CD8-positive, alpha-beta memory T cell (primary cell): ENCODE data around the gene ATP6V1E1. TPM values are rescaled to one million over a fixed set of nuclear protein-coding genes. Genes with fewer than 3 reads are reported as not detected.
"Not testable (repeated sequence)": the region's sequence is repeated elsewhere in the genome, so short reads cannot be mapped to it uniquely, and the experiment has no call there.

Source experiments
- CTCF ChIA-PET: fragments of 350-600 bp; sonication (Branson Sonifier 250); formaldehyde crosslinking; loops from one replicate; lab custom pipeline; 2021; ENCODE audit warnings: antibody characterized with exemption; lab: Charles Lee
- POLR2A ChIA-PET: fragments of 350-600 bp; sonication (Branson Sonifier 250); formaldehyde crosslinking; loops from one replicate; lab custom pipeline; 2021; ENCODE audit warnings: antibody characterized with exemption; lab: Charles Lee
- DNase-seq, 5 donors: peaks; one replicate each; pipeline versions ENCODE4 v3.0.0 to v3.0.0-alpha.2; 2020 to 2022; ENCODE audit warnings: mixed read lengths in 1 of 5
- H3K27ac ChIP-seq: one replicate; pipeline ENCODE4 v1.7.0; 2013; ENCODE audit warnings: low read depth, mild to moderate bottlenecking, low read length, moderate library complexity
- H3K27me3 ChIP-seq: 2 replicates; pipeline ENCODE4 v1.7.0; 2013; ENCODE audit warnings: low read length, mild to moderate bottlenecking; ENCODE audit not compliant: insufficient read depth, poor library complexity, severe bottlenecking
- H3K36me3 ChIP-seq: 2 replicates; pipeline ENCODE4 v1.7.0; 2013; ENCODE audit warnings: mild to moderate bottlenecking, low read length, moderate library complexity; ENCODE audit not compliant: insufficient read depth
- H3K4me1 ChIP-seq: 2 replicates; pipeline ENCODE4 v1.7.0; 2013; ENCODE audit warnings: mild to moderate bottlenecking, low read length, moderate library complexity; ENCODE audit not compliant: insufficient read depth
- H3K4me3 ChIP-seq: 2 replicates; pipeline ENCODE4 v1.7.0; 2013; ENCODE audit warnings: mild to moderate bottlenecking, low read length
- H3K9me3 ChIP-seq: 2 replicates; pipeline ENCODE4 v1.7.0; 2013; ENCODE audit warnings: mild to moderate bottlenecking, low read length
- H3K27ac Mint-ChIP-seq, 8 donors: one replicate each; pipeline ENCODE4 v1.8.0; 2020 to 2021; ENCODE audit warnings: mixed read lengths in 8 of 8, mild to moderate bottlenecking in 6 of 8, inconsistent platforms in 3 of 8, moderate library complexity in 3 of 8
- H3K27me3 Mint-ChIP-seq, 2 donors: one replicate each; pipeline ENCODE4 v1.8.0; 2020 to 2021; ENCODE audit warnings: mixed read lengths in 2 of 2, mild to moderate bottlenecking in 1 of 2, moderate library complexity in 1 of 2
- H3K36me3 Mint-ChIP-seq, 3 donors: one replicate each; pipeline ENCODE4 v1.8.0; 2020 to 2021; ENCODE audit warnings: mixed read lengths in 3 of 3, inconsistent platforms in 1 of 3, mild to moderate bottlenecking in 1 of 3
- H3K4me1 Mint-ChIP-seq, 3 donors: one replicate each; pipeline ENCODE4 v1.8.0; 2020 to 2021; ENCODE audit warnings: mixed read lengths in 3 of 3, inconsistent platforms in 1 of 3, mild to moderate bottlenecking in 1 of 3
- H3K4me3 Mint-ChIP-seq, 7 donors: one replicate each; pipeline ENCODE4 v1.8.0; 2020 to 2021; ENCODE audit warnings: mixed read lengths in 7 of 7, mild to moderate bottlenecking in 6 of 7, moderate library complexity in 4 of 7, inconsistent platforms in 2 of 7
- H3K9me3 Mint-ChIP-seq, 5 donors: one replicate each; pipeline ENCODE4 v1.8.0; 2020 to 2022; ENCODE audit warnings: mixed read lengths in 5 of 5, mild to moderate bottlenecking in 3 of 5, moderate library complexity in 2 of 5, inconsistent platforms in 1 of 5
- polyA plus RNA-seq: library from polyadenylated mRNA; unstranded; fragments of 300-500 nt; fragmentation: Illumina TruSeq; gene quantifications from one replicate; pipeline ENCODE4 v1.2.3, GENCODE V29; 2021
- total RNA-seq, 2 experiments: library from RNA; stranded (reverse); gene quantifications; one replicate each; pipeline ENCODE4 v1.2.3, GENCODE V29; 2021

ATP6V1E1 gene
- total and polyA plus RNA-seq, 3 experiments from 2014 or later, result 96.0 to 119 (median 97.6) TPM

DNA sequence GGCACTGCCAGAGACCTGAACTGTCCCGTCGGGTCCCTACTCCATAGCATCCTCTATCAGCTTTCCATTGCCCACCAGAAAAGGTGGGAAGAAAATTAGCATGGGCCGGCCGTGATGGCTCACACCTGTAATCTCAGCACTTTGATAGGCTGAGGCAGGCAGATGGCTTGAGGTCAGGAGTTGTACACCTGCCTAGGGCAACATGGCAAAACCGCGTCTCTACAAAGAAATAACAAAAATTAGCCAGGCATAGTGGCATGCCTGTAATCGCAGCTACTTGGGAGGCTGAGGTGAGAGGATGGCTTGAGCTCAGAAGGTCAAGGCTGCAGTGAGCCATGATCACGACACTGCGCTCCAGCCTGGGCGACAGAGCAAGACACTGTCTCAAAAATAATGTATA is 61.8 kb downstream of the ATP6V1E1 start:
- Histone ChIP-seq H3K9me3 (no peaks in the 10 kb centered on the region), H3K4me3 (no peak overlapping the region), H3K27me3 (no peaks in the 10 kb centered on the region), H3K27ac (no peak overlapping the region), H3K36me3 (no peaks in the 10 kb centered on the region), H3K4me1 (no peaks in the 10 kb centered on the region)
- no peak overlapping the region for H3K4me3 Mint-ChIP-seq
- DNase-seq, result no peak
- no peaks in the 10 kb centered on the region for H3K4me1 Mint-ChIP-seq
- no peaks in the 10 kb centered on the region for H3K36me3 Mint-ChIP-seq
- CTCF ChIA-PET, result no interaction called here
- POLR2A ChIA-PET, result no interaction called here
- peaks cover 10 to 28% of the 10 kb centered on the region in 2 donors for H3K27me3 Mint-ChIP-seq
- no peaks in the 10 kb centered on the region for H3K9me3 Mint-ChIP-seq
- peak overlapping the region in 1 of 8 donors; percentile 40 for H3K27ac Mint-ChIP-seq

GRCh38 chr22:17566016-17566687 is 62.4 kb downstream of the ATP6V1E1 start:
- DNase-seq, H3K4me3 Mint-ChIP-seq, H3K36me3 Mint-ChIP-seq, H3K4me1 ChIP-seq, H3K27ac ChIP-seq, CTCF ChIA-PET, H3K9me3 ChIP-seq, H3K4me3 ChIP-seq, H3K4me1 Mint-ChIP-seq, H3K9me3 Mint-ChIP-seq, POLR2A ChIA-PET, H3K27me3 ChIP-seq, H3K36me3 ChIP-seq: not testable (repeated sequence)
- peak overlapping the region in 1 of 8 donors; percentile 40 for H3K27ac Mint-ChIP-seq
- H3K27me3 Mint-ChIP-seq, result peaks cover 10 to 25% of the 10 kb centered on the region in 2 donors

- Histone ChIP-seq H3K27me3 (no peaks in the 10 kb centered on the region), H3K4me3 (no peak overlapping the region), H3K4me1 (no peaks in the 10 kb centered on the region), H3K27ac (no peak overlapping the region), H3K36me3 (no peaks in the 10 kb centered on the region), H3K9me3 (no peaks in the 10 kb centered on the region)
- H3K9me3 Mint-ChIP-seq, result no peaks in the 10 kb centered on the region
- H3K27ac Mint-ChIP-seq, result no peak overlapping the region
- no peak overlapping the region for H3K4me3 Mint-ChIP-seq
- POLR2A ChIA-PET, result no interaction called here
- peaks cover 0 to 1% (median 0%) of the 10 kb centered on the region in 3 donors for H3K36me3 Mint-ChIP-seq
- no peaks in the 10 kb centered on the region for H3K4me1 Mint-ChIP-seq
- no peak for DNase-seq
- H3K27me3 Mint-ChIP-seq, result peaks cover 2 to 10% of the 10 kb centered on the region in 2 donors
- CTCF ChIA-PET, result no interaction called here
Observed at GRCh38 chr22:17563936-17564391, 64.6 kb downstream of the ATP6V1E1 start.

- H3K9me3 ChIP-seq, result no peaks in the 10 kb centered on the region
- no peaks in the 10 kb centered on the region for H3K36me3 ChIP-seq
- H3K9me3 Mint-ChIP-seq, result no peaks in the 10 kb centered on the region
- ChIA-PET CTCF (no interaction called here), POLR2A (no interaction called here)
- no peaks in the 10 kb centered on the region for H3K27me3 ChIP-seq
- H3K4me1 Mint-ChIP-seq, result no peaks in the 10 kb centered on the region
- H3K36me3 Mint-ChIP-seq, result peaks cover 0 to 2% (median 0%) of the 10 kb centered on the region in 3 donors
- H3K4me3 Mint-ChIP-seq, result no peak within 1 kb of the TSS
- H3K27ac Mint-ChIP-seq, result no peak within 1 kb of the TSS
- no peak within 1 kb of the TSS for H3K27ac ChIP-seq
- H3K4me1 ChIP-seq, result no peaks in the 10 kb centered on the region
- no peak for DNase-seq
- peaks cover 2 to 12% of the 10 kb centered on the region in 2 donors for H3K27me3 Mint-ChIP-seq
- no peak within 1 kb of the TSS for H3K4me3 ChIP-seq
Observed at GRCh38 chr22:17562906-17563870, 65.4 kb downstream of the ATP6V1E1 start, which contains the start of gene SLC25A18. TSS of gene SLC25A18 (plus strand) at chr22:17563498. CDS start at chr22:17579945, 16,447 bp downstream.

GRCh38 chr22:17559188-17559587 is 69.4 kb downstream of the ATP6V1E1 start:
- H3K27me3 ChIP-seq, result no peaks in the 10 kb centered on the region
- no peak overlapping the region for H3K27ac ChIP-seq
- H3K4me3 Mint-ChIP-seq, result no peak overlapping the region
- peaks cover 0 to 2% (median 0%) of the 10 kb centered on the region in 3 donors for H3K36me3 Mint-ChIP-seq
- H3K9me3 ChIP-seq, result no peaks in the 10 kb centered on the region
- no peaks in the 10 kb centered on the region for H3K9me3 Mint-ChIP-seq
- CTCF ChIA-PET, result no interaction called here
- H3K36me3 ChIP-seq, result no peaks in the 10 kb centered on the region
- peaks cover 4 to 7% of the 10 kb centered on the region in 2 donors for H3K27me3 Mint-ChIP-seq
- no peak overlapping the region for H3K4me3 ChIP-seq
- POLR2A ChIA-PET, result interaction anchor here (0.7 kb wide), 1 partner anchor 468 kb away, joined by 3 read pairs; no protein-coding TSS in a partner anchor
- H3K4me1 ChIP-seq, result no peaks in the 10 kb centered on the region
- no peaks in the 10 kb centered on the region for H3K4me1 Mint-ChIP-seq
- H3K27ac Mint-ChIP-seq, result no peak overlapping the region
- DNase-seq, result no peak

DNA sequence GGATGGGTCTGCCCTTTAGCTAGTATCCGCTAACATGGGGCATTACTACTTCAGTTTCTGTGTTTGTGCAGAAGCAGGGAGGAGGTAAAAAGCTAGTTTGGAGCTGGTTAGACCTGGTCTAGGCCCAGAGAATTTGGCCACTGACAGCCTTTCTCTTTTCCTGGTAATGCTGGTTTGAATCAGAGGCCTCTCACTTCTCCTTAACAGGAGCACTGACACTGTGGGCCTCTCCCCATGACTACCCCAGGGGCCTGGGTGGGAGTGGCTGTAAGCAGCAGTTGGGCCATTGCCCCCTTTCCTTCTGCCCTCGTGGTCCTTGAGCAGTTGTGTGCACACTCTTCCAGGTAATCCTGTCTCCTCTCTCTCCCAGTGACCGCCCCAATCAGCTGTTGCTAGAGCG is 73.7 kb downstream of the ATP6V1E1 start:
- Mint-ChIP-seq H3K9me3 (no peaks in the 10 kb centered on the region), H3K27ac (no peak overlapping the region), H3K4me3 (no peak overlapping the region), H3K4me1 (no peaks in the 10 kb centered on the region), H3K27me3 (peaks cover 3 to 4% of the 10 kb centered on the region in 2 donors), H3K36me3 (peaks cover 0 to 2% (median 0%) of the 10 kb centered on the region in 3 donors)
- POLR2A ChIA-PET, result no interaction called here
- H3K36me3 ChIP-seq, result no peaks in the 10 kb centered on the region
- no peak for DNase-seq
- no peak overlapping the region for H3K4me3 ChIP-seq
- no peaks in the 10 kb centered on the region for H3K9me3 ChIP-seq
- H3K27me3 ChIP-seq, result no peaks in the 10 kb centered on the region
- no peak overlapping the region for H3K27ac ChIP-seq
- CTCF ChIA-PET, result no interaction called here
- no peaks in the 10 kb centered on the region for H3K4me1 ChIP-seq

- peaks cover 0 to 6% of the 10 kb centered on the region in 2 donors for H3K27me3 Mint-ChIP-seq
- no peaks in the 10 kb centered on the region for H3K27me3 ChIP-seq
- H3K9me3 Mint-ChIP-seq, result no peaks in the 10 kb centered on the region
- CTCF ChIA-PET, result no interaction called here
- H3K4me3 Mint-ChIP-seq, result peak overlapping the region in 1 of 7 donors; percentile 14
- POLR2A ChIA-PET, result no interaction called here
- DNase-seq, result no peak
- H3K4me3 ChIP-seq, result no peak overlapping the region
- no peaks in the 10 kb centered on the region for H3K36me3 ChIP-seq
- H3K27ac ChIP-seq, result no peak overlapping the region
- no peaks in the 10 kb centered on the region for H3K4me1 ChIP-seq
- no peaks in the 10 kb centered on the region for H3K36me3 Mint-ChIP-seq
- H3K27ac Mint-ChIP-seq, result no peak overlapping the region
- no peaks in the 10 kb centered on the region for H3K9me3 ChIP-seq
- H3K4me1 Mint-ChIP-seq, result no peaks in the 10 kb centered on the region
Observed at GRCh38 chr22:17552737-17553136, 75.8 kb downstream of the ATP6V1E1 start.

DNA sequence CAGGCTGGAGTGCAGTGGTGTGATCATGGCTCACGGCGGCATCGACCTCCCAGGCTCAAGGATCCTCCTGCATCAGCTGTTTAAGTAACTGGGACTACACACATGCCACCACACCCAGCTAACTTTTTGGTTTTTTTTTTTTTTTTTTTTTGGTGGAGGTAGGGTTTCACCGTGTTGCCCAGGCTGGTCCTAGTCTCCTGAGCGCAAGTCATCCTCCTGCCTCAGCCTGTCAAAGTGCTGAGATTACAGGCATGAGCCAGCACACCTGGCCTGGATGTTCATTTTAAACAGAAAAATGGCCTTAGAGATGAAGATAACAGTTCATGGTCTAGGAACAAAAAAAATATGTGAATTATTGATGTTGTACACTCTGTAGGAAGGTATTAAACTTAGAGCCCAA is 78.9 kb downstream of the ATP6V1E1 start:
- Mint-ChIP-seq H3K27me3 (peaks cover 0 to 4% of the 10 kb centered on the region in 2 donors), H3K36me3 (no peaks in the 10 kb centered on the region), H3K4me3 (no peak overlapping the region), H3K4me1 (no peaks in the 10 kb centered on the region), H3K9me3 (no peaks in the 10 kb centered on the region), H3K27ac (no peak overlapping the region)
- Histone ChIP-seq H3K4me3 (no peak overlapping the region), H3K36me3 (no peaks in the 10 kb centered on the region), H3K4me1 (no peaks in the 10 kb centered on the region), H3K9me3 (no peaks in the 10 kb centered on the region), H3K27me3 (no peaks in the 10 kb centered on the region), H3K27ac (no peak overlapping the region)
- ChIA-PET POLR2A (no interaction called here), CTCF (no interaction called here)
- DNase-seq, result no peak
